Transverse colon (tissue), 4 donors: ENCODE results near the gene MYH13. TPM values are rescaled to one million over a fixed set of nuclear protein-coding genes. Genes with fewer than 3 reads are reported as not detected.

Experiments
- DNase-seq: peaks from one replicate; pipeline ENCODE4 v3.0.0-alpha.2; 2019
- H3K27ac ChIP-seq, 4 donors: fragments of 200-600 bp; sonication (generic); 2 replicates each; pipeline ENCODE4 v1.5.1; 2016 to 2018; ENCODE audit warnings: inconsistent platforms in 4 of 4
- H3K27me3 ChIP-seq: fragments of 200-600 bp; sonication (generic); 2 replicates; pipeline ENCODE4 v1.5.1; 2017; ENCODE audit warnings: inconsistent platforms
- H3K36me3 ChIP-seq, 4 donors: fragments of 200-600 bp; sonication (generic); 2 replicates each; pipeline ENCODE4 v1.5.1; 2017 to 2019; ENCODE audit warnings: inconsistent platforms in 4 of 4
- H3K4me1 ChIP-seq, 4 donors: fragments of 200-600 bp; sonication (generic); 2 replicates each; pipeline ENCODE4 v1.5.1; 2017 to 2020; ENCODE audit warnings: inconsistent platforms in 4 of 4
- H3K4me3 ChIP-seq, 4 donors: fragments of 200-600 bp; sonication (generic); 1 replicate in 1 of 4; 2 replicates in 3 of 4; pipeline versions ENCODE4 v1.5.1 to v1.6.1; 2017 to 2019; ENCODE audit warnings: inconsistent platforms in 4 of 4
- H3K9me3 ChIP-seq, 2 donors: fragments of 200-600 bp; sonication (generic); 2 replicates each; pipeline ENCODE4 v1.5.1; 2017 to 2019; ENCODE audit warnings: inconsistent platforms in 2 of 2
- CTCF ChIP-seq, 5 experiments: fragments of 200-600 bp in 3 of 5; fragments of 450-650 bp in 2 of 5; sonication (generic) in 3 of 5; IDR thresholded peaks; 1 replicate in 2 of 5; 2 replicates in 3 of 5; pipeline ENCODE4 v1.5.1; 2016 to 2017; ENCODE audit warnings: antibody characterized with exemption in 5 of 5, inconsistent platforms in 3 of 5, mild to moderate bottlenecking in 2 of 5, moderate library complexity in 1 of 5
- EP300 ChIP-seq: sonication (generic); formaldehyde crosslinking; IDR thresholded peaks from one replicate; pipeline ENCODE4 v1.6.1; 2017; ENCODE audit warnings: antibody characterized with exemption, low read depth
- POLR2A ChIP-seq: fragments of 450-650 bp; IDR thresholded peaks from one replicate; pipeline ENCODE4 v1.6.1; 2016; ENCODE audit warnings: antibody characterized with exemption, mild to moderate bottlenecking, moderate library complexity
- POLR2AphosphoS5 ChIP-seq, 3 donors: sonication (generic); formaldehyde crosslinking; IDR thresholded peaks; one replicate each; pipeline ENCODE4 v1.6.1; 2016; ENCODE audit warnings: antibody characterized with exemption in 3 of 3
- WGBS, 2 donors: methylation state at CpG; one replicate each; pipeline ENCODE4 v1.1.5; 2018; ENCODE audit warnings: low coverage in 1 of 2; 5-methylcytosine and 5-hydroxymethylcytosine counted together
- in situ Hi-C, 4 donors: fragments of 200-750 bp; cut with MboI; loops; one replicate each; pipeline versions ENCODE4 v1.15.0 to v1.15.1; 2017; ENCODE audit warnings: low sequenced_read_pairs in 3 of 4, low pct_ligation_motif_present in 1 of 4, low pct_unique_long_range_greater_than_20kb in 1 of 4
- intact Hi-C: fragments of 100-400 bp; cut with DNase I; formaldehyde crosslinking; loops from one replicate; pipeline ENCODE4 v1.15.1; 2023; ENCODE audit warnings: low total_unique reads
- total RNA-seq, 4 donors: library from RNA; depleted of rRNA; stranded (reverse); fragments of >200 nt; gene quantifications; one replicate each; pipeline ENCODE4 v1.1.0, GENCODE V29; 2016

The MYH13 gene
- total RNA-seq, 4 donors from 2014 or later, result 0.14 to 2.6 (median 0.16) TPM; not detected in 1

DNA sequence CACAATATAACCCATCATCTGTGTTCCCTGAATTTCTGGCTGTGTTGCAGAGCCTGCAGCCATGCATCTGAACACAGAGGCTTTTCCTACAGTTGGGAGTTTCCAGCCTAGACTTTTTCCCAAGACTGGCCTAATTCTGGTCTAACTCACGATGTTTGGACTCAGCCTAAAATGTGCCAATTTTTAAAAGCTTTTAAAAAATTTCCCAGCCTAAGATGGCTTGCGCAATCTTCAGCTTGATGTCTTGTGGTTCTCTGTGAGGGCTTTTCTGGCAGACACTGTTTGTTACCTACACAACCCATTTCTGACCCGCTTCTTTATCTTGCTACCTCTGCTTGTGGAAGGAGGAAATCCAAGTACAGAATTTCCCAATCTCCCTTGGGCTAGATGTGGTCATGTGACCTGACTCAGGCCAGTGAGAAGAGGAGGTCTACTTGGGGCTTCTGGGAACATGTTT lies 101.7 kb downstream of the MYH13 start:
- Histone ChIP-seq H3K9me3 (no peaks in the 10 kb centered on the region), H3K36me3 (no peaks in the 10 kb centered on the region), H3K27me3 (no peaks in the 10 kb centered on the region), H3K27ac (peak overlapping the region in 1 of 4 donors; percentile 17), H3K4me1 (no peaks in the 10 kb centered on the region), H3K4me3 (no peak overlapping the region)
- in situ Hi-C loops (no loop called here), intact Hi-C loops (no loop called here)
- DNase-seq, result no peak
- TF ChIP-seq POLR2A, result no peak
- no peak for TF ChIP-seq CTCF (IDR thresholded peaks at IDR 0.05)
- no peak for TF ChIP-seq POLR2AphosphoS5 (IDR thresholded peaks at IDR 0.05)
- TF ChIP-seq EP300, result no peak
- 74 to 100% methylated on average over 1 to 3 of the region's 3 CpGs for WGBS, 2 donors

- H3K4me1 ChIP-seq, result no peaks in the 10 kb centered on the region
- 78% methylated on average over 1 of the region's 1 CpG; no CpG with 5 or more reads in 1 of the 2 donors for WGBS, 2 donors
- no peaks in the 10 kb centered on the region for H3K27me3 ChIP-seq
- no peak overlapping the region for H3K27ac ChIP-seq
- TF ChIP-seq CTCF (IDR thresholded peaks at IDR 0.05), result no peak
- no peak for TF ChIP-seq POLR2AphosphoS5 (IDR thresholded peaks at IDR 0.05)
- no peak for TF ChIP-seq EP300
- TF ChIP-seq POLR2A, result no peak
- H3K36me3 ChIP-seq, result no peaks in the 10 kb centered on the region
- DNase-seq, result no peak
- intact Hi-C loops, result no loop called here
- no peak overlapping the region for H3K4me3 ChIP-seq
- no peaks in the 10 kb centered on the region for H3K9me3 ChIP-seq
- in situ Hi-C loops, result no loop called here
Measured at GRCh38 chr17:10270258-10270657, 102.5 kb downstream of the MYH13 start.

- intact Hi-C loops, result no loop called here
- WGBS, 2 donors, result 52 to 62% methylated on average over 3 to 4 of the region's 4 CpGs
- in situ Hi-C loops, result no loop called here
Measured at GRCh38 chr17:10268005-10268404, 104.8 kb downstream of the MYH13 start.

GRCh38 chr17:10266296-10266876 lies 106.4 kb downstream of the MYH13 start:
- Histone ChIP-seq H3K9me3 (no peaks in the 10 kb centered on the region), H3K27me3 (no peaks in the 10 kb centered on the region), H3K27ac (no peak overlapping the region), H3K4me3 (no peak overlapping the region), H3K36me3 (no peaks in the 10 kb centered on the region), H3K4me1 (no peaks in the 10 kb centered on the region)
- no peak for DNase-seq
- in situ Hi-C loops, result no loop called here
- WGBS, 2 donors, result 58 to 60% methylated on average over 2 to 3 of the region's 3 CpGs
- TF ChIP-seq POLR2AphosphoS5 (IDR thresholded peaks at IDR 0.05) (no peak), EP300 (no peak), CTCF (IDR thresholded peaks at IDR 0.05) (no peak), POLR2A (no peak)
- intact Hi-C loops, result no loop called here

More at GRCh38 chr17:10268005-10268404, 104.8 kb downstream of the MYH13 start:
- no peaks in the 10 kb centered on the region for H3K4me1 ChIP-seq
- H3K9me3 ChIP-seq, result no peaks in the 10 kb centered on the region
- no peaks in the 10 kb centered on the region for H3K36me3 ChIP-seq
- no peak overlapping the region for H3K4me3 ChIP-seq
- no peaks in the 10 kb centered on the region for H3K27me3 ChIP-seq
- no peak for DNase-seq
- H3K27ac ChIP-seq, result no peak overlapping the region
- TF ChIP-seq POLR2A (no peak), POLR2AphosphoS5 (IDR thresholded peaks at IDR 0.05) (no peak), EP300 (no peak), CTCF (IDR thresholded peaks at IDR 0.05) (no peak)
